Muscle of leg (tissue), 11 donors: Measurements from ENCODE around the gene MAN1B1. TPM values are rescaled to one million over a fixed set of nuclear protein-coding genes. Genes with fewer than 3 reads are reported as not detected.

Experiments used
- DNase-seq: peaks from one replicate; pipeline ENCODE4 v3.0.0; 2013
- H3K27ac ChIP-seq: one replicate; pipeline ENCODE4 v1.5.1; 2013; ENCODE audit warnings: mild to moderate bottlenecking, low read length, control low read depth
- H3K27me3 ChIP-seq: one replicate; pipeline ENCODE4 v1.6.1; 2013; ENCODE audit warnings: low read length; ENCODE audit not compliant: control insufficient read depth, insufficient read depth
- H3K36me3 ChIP-seq: one replicate; pipeline ENCODE4 v1.6.1; 2013; ENCODE audit warnings: low read length; ENCODE audit not compliant: control insufficient read depth, insufficient read depth
- H3K4me1 ChIP-seq: one replicate; pipeline ENCODE4 v1.6.1; 2013; ENCODE audit warnings: low read length; ENCODE audit not compliant: control insufficient read depth, insufficient read depth
- H3K4me3 ChIP-seq: one replicate; pipeline ENCODE4 v1.5.1; 2013; ENCODE audit warnings: low read length, control low read depth
- H3K9me3 ChIP-seq: replicated peaks from 2 replicates; pipeline ENCODE4 v1.6.1; 2013; ENCODE audit warnings: low read depth, low read length; ENCODE audit not compliant: control insufficient read depth
- WGBS: methylation state at CpG from one replicate; pipeline ENCODE4 v1.1.5; 2013; ENCODE audit warnings: missing lambda C conversion rate; ENCODE audit not compliant: insufficient coverage; 5-methylcytosine and 5-hydroxymethylcytosine counted together
- polyA plus RNA-seq, 8 donors: library from polyadenylated mRNA; unstranded; fragments of 120-200 nt; gene quantifications; one replicate each; pipeline versions ENCODE4 v1.2.1 to v1.2.3, GENCODE V29; 2013; ENCODE audit warnings: inconsistent platforms in 1 of 8, low replicate concordance in 1 of 8; ENCODE audit not compliant: insufficient read length in 8 of 8, insufficient read depth in 1 of 8
- total RNA-seq: library from RNA; stranded (reverse); fragments of 120-200 nt; gene quantifications from one replicate; pipeline ENCODE4 v1.2.4, GENCODE V29; 2013

The MAN1B1 gene
- total and polyA plus RNA-seq, 9 donors: 38.5 to 59.0 (median 43.1) TPM

DNA sequence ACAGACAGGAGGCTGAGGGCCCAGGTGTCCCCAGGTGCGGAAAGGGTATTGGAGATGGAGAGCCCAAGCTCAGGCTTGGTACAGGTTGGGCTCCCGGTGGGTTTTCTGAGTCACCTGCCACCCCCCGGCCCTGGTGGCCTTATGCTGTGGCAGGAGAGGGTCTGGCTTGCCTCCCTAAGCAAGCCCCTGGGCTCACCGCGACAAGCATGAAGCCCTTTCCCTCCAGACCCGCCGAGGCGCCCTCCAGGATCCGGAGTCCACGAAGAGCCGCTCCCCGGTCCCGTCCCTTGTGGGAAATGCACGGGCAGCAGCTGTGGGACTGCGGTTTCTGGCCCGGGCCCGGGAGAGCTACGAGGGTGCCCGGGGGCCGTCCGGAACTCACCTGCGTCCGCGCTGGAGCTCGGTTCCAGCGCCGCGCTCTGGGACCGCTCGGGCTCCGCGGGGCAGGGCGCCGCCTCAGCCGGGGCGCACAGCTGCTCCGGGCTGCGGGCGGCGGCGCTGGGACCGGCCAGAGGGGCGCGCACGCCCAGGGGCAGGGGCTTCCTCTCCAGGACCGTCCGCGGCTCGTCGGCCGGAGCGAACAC lies 17.2 kb upstream of the MAN1B1 start:
- WGBS: 4% methylated on average over 52 of the region's 52 CpGs
- Histone ChIP-seq H3K36me3 (no peaks in the 10 kb centered on the region), H3K4me1 (peaks cover 27% of the 10 kb centered on the region), H3K4me3 (peak overlapping the region; percentile 30), H3K27me3 (peaks cover 10% of the 10 kb centered on the region), H3K9me3 (no peaks in the 10 kb centered on the region), H3K27ac (no peak overlapping the region)
- DNase-seq: no peak

DNA sequence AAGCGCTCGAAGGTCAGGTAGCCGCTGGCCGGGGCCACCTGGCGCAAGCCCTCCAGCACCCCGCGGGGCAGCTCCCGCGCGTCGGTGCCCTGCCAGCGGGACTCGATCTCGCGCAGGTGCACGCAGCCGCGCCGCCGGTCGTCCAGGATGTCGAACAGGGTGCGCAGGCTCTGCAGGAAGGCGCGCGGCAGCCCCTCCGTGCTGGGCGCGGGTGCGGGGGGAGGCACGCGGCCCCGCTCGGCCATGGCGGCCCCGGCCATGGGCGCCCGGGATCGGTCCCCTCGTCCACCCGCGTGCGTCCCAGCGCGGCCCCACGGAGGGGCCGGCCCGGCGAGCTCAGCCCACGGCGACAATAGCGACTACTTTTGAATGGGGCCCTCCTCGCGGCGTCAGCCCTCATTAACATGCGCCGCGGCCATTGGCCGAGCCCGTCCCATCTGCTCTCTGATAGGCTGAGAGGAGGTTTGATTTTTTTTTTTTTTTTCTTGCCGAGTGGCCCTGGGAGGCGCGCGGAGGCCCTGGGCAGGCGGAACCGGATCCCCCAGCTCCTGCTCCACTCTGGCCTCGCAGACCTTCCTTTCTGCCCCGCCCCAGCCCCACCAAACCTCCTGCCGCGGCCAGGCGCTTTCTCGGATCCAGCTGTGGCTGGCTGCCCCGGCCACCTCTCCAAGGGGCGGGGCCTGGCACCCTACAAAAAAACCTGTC lies 16.4 kb upstream of the MAN1B1 start, which contains the start of gene SAPCD2:
SAPCD2 (minus strand) TSS at position 357 of the 705 bp plus-strand sequence; CDS start at position 260, 97 bp downstream.
- H3K27ac ChIP-seq: no peak within 1 kb of the TSS
- under 1% methylated on average over 54 of the region's 74 CpGs for WGBS
- H3K4me1 ChIP-seq: peaks cover 27% of the 10 kb centered on the region
- H3K27me3 ChIP-seq: peaks cover 10% of the 10 kb centered on the region
- peak; percentile 94 for DNase-seq
- peak within 1 kb of the TSS; percentile 35 for H3K4me3 ChIP-seq
- no peaks in the 10 kb centered on the region for H3K9me3 ChIP-seq
- no peaks in the 10 kb centered on the region for H3K36me3 ChIP-seq

DNA sequence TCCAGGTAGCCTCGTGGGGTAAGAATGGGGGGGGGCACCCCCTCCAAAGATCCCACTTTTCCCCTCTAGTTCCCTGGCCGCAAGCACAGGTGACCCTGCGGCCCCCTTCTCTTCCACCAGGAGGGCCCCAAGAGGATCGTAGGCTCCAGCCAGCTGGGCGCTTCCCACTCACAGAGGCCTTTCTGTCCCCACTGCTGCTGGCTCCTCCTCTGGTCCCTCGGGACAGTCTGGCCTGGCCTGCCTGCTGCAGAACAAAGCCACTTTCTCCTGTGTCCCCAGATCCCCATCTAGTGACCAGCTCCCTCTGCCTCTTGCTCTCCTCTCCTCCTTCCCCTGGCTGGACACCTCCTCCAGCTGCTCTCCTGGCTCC lies 15.9 kb upstream of the MAN1B1 start:
- Histone ChIP-seq H3K4me3 (peak overlapping the region; percentile 35), H3K9me3 (no peaks in the 10 kb centered on the region), H3K27me3 (peaks cover 10% of the 10 kb centered on the region), H3K27ac (no peak overlapping the region), H3K36me3 (no peaks in the 10 kb centered on the region), H3K4me1 (peaks cover 27% of the 10 kb centered on the region)
- 10% methylated on average over 5 of the region's 6 CpGs for WGBS
- peak; percentile 66 for DNase-seq

DNA sequence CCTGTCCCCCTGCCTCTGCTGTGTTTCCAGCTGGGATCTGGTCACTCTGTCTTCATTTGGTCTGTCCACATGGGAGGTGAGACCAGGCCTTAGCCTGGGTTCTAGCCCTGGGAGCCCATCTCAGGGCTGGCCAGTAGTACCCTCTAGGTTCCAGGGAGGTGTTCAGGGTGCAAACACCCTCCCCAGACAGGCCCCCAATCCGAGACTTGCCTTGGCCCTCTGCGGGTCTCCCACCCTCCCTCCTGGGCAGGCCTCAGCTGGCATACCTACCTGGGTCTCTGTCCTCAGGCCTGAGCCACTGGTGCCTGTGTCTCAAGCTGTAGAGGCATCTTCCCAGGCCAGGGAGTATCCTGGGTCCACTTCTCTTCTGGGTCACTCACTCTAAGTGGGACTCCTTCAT lies 15.5 kb upstream of the MAN1B1 start:
- WGBS: 77% methylated on average over 2 of the region's 2 CpGs
- H3K4me3 ChIP-seq: no peak overlapping the region
- H3K27ac ChIP-seq: no peak overlapping the region
- H3K27me3 ChIP-seq: peaks cover 10% of the 10 kb centered on the region
- H3K9me3 ChIP-seq: no peaks in the 10 kb centered on the region
- H3K4me1 ChIP-seq: peaks cover 27% of the 10 kb centered on the region
- no peaks in the 10 kb centered on the region for H3K36me3 ChIP-seq
- DNase-seq: no peak

DNA sequence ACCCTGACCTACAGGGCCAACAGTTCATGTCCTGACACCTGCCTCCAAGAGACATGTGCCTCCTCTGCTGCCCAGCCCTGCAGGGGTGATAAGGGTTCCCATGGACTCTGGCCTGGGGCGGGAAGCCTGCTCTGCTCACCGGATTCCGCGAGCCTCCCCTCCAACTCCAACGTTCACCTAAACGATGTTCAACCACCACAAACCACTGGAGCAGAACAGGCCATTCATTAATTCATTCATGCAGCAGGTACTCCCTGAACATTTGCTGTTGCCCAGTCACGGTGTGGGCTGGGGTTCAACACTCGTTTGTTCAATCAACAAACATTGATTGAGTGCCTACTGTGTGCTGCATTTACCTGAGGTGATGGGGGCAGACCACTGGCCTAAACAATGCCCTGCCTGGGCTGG lies 12.8 kb upstream of the MAN1B1 start:
- WGBS: 79% methylated on average over 8 of the region's 8 CpGs
- no peaks in the 10 kb centered on the region for H3K36me3 ChIP-seq
- H3K27me3 ChIP-seq: peaks cover 29% of the 10 kb centered on the region
- H3K9me3 ChIP-seq: no peaks in the 10 kb centered on the region
- no peak for DNase-seq
- peaks cover 34% of the 10 kb centered on the region for H3K4me1 ChIP-seq
- no peak overlapping the region for H3K27ac ChIP-seq
- no peak overlapping the region for H3K4me3 ChIP-seq

DNA sequence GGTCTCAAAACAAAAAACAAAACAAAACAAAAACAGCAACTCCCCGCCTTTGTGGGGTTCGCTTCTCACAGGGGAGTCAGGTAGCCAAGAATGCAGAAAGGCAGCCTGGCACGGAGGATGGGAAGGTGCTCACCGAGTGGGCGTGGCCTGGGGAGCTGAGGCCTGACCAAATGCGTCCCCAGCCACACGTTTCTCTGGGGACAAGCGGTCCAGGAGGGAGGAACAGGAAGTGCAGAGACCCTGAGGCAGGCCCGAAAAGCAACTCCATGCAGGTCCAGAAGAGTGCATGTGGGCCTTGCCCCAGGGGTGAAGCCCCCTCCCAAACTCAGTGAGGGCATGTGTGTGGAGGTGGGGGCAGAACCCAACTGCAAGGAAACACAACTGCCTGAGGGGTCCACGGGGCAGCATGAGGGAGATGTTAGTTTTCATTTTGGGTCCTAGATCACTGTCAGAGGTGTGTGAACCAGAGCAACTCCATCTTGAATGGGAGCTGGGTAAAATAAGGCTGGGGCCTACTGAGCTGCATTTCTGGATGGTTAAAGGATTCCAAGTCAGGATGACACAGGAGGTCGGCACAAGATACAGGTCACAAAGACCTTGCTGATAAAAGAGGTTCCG lies 12.0 kb upstream of the MAN1B1 start:
- Histone ChIP-seq H3K27me3 (peaks cover 30% of the 10 kb centered on the region), H3K4me1 (peaks cover 27% of the 10 kb centered on the region), H3K9me3 (no peaks in the 10 kb centered on the region), H3K36me3 (no peaks in the 10 kb centered on the region), H3K27ac (no peak overlapping the region), H3K4me3 (no peak overlapping the region)
- 68% methylated on average over 12 of the region's 12 CpGs for WGBS
- no peak for DNase-seq

DNA sequence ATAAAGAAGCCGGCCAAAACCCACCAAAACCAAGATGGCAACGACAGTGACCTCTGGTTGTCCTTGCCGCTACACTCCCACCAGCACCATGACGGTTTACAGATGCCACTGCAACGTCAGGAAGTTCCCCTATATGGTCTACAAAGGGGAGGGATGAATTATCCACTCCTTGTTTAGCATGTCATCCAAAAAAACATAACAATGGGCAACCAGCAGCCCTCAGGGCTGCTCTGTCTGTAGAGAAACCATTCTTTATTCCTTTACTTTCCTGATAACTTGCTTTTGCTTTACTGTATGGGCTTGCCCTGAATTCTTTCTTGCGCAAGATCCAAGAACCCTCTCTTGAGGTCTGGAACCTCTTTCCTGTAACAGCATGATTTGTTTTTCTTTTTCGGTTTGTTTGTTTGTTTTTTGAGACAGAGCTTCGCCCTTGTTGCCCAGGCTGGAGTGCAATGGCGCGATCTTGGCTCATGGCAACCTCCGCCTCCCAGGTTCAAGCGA lies 11.5 kb upstream of the MAN1B1 start:
- Histone ChIP-seq H3K27ac (no peak overlapping the region), H3K4me3 (no peak overlapping the region), H3K27me3 (peaks cover 35% of the 10 kb centered on the region), H3K36me3 (no peaks in the 10 kb centered on the region), H3K9me3 (no peaks in the 10 kb centered on the region), H3K4me1 (peaks cover 27% of the 10 kb centered on the region)
- WGBS: 100% methylated on average over 2 of the region's 12 CpGs
- no peak for DNase-seq

DNA sequence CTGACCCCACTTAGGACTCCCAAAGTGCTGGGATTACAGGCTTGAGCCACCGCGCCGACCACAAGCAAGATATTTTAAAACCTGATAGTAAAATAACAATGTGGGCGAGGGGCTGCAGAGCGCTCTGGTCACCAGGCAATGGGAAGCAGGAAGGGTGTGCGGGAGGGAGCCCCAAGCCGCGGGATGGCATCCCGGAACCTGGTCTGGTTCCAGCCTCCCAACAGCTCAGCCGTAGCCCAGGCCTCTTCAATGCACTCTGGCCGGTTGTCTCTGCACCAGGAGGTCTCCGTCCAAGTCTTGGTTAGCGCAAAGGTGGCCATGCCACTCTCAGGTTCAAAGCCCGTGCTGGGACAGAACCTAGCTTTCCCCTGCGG lies 10.2 kb upstream of the MAN1B1 start:
- 37% methylated on average over 11 of the region's 15 CpGs for WGBS
- Histone ChIP-seq H3K27ac (no peak overlapping the region), H3K4me3 (peak overlapping the region; percentile 19), H3K36me3 (peaks cover 4% of the 10 kb centered on the region), H3K9me3 (no peaks in the 10 kb centered on the region), H3K27me3 (peaks cover 41% of the 10 kb centered on the region), H3K4me1 (peaks cover 18% of the 10 kb centered on the region)
- DNase-seq: no peak

DNA sequence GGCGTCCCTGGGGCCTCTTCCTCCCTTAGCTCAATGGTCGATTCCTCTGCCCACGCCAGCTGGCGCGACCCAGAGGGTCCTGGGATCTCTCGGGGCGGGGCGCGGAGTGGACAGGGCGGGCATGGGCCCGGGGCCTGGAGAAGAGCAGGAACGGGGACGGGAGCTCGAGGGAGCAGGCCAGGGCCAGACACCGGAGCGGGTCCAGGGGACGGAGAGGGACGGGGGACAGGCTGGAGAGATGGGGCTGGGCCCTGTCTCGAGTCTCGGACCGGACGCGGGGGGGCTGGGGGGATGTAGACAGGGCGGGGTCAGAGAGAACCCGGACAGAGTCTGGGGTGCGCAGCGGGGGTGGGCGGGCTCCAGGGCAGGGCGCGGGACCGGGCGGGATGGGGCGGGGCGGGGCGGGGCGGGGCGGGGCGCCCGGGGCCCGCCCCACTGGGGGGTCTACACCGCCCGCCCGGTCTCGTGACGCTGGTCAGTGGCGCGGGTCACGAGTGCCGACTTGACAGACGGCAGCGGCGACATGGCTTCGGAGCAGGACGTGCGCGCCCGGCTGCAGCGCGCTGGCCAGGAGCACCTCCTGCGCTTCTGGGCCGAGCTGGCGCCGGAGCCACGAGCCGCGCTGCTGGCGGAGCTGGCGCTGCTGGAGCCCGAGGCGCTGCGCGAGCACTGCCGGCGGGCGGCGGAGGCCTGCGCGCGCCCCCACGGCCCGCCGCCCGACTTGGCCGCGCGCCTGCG lies 9.6 kb upstream of the MAN1B1 start, which contains the start of gene UAP1L1:
UAP1L1 (plus strand) TSS at position 508 of the 738 bp plus-strand sequence; CDS start at position 524, 16 bp downstream.
- Histone ChIP-seq H3K27ac (no peak within 1 kb of the TSS), H3K4me1 (peaks cover 18% of the 10 kb centered on the region), H3K4me3 (peak within 1 kb of the TSS; percentile 43), H3K27me3 (peaks cover 41% of the 10 kb centered on the region), H3K36me3 (peaks cover 4% of the 10 kb centered on the region), H3K9me3 (no peaks in the 10 kb centered on the region)
- WGBS: 2% methylated on average over 68 of the region's 87 CpGs
- peak; percentile 68 for DNase-seq
